GM15510 (cell line): ENCODE measurements around the gene ZNF835.

Source experiments
- POLR2A ChIP-seq: IDR thresholded peaks from 3 replicates; pipeline ENCODE4 v1.6.1; 2011; ENCODE audit warnings: borderline replicate concordance; ENCODE audit not compliant: insufficient read length; ENCODE audit errors: extremely low read depth

Gene ZNF835

GRCh38 chr19:56671613-56671994, at the start of gene ZNF835:
TSS of gene ZNF835 (minus strand) at chr19:56671757. CDS start at chr19:56665198, 6,559 bp downstream.
- no peak for TF ChIP-seq POLR2A

DNA sequence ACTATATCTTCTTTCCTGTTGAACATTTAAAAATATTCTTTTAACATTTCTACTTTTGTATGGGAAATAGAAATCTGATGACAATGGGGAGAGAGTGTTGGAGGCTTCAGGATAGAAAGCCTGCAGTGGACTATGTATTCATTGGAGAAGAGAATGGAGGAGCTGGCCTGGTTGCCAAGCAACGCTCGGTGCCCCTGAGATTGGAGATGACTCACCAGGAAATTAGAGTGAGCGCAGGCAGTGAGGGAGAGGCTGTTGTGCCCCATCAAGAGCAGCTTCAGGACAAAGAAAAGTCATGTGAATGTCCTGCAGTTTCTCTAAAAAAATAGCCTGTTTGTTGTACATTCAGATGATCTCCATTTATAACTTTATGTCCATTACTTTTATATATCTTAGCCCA, 48.7 kb upstream of the ZNF835 start:
- TF ChIP-seq POLR2A: no peak

DNA sequence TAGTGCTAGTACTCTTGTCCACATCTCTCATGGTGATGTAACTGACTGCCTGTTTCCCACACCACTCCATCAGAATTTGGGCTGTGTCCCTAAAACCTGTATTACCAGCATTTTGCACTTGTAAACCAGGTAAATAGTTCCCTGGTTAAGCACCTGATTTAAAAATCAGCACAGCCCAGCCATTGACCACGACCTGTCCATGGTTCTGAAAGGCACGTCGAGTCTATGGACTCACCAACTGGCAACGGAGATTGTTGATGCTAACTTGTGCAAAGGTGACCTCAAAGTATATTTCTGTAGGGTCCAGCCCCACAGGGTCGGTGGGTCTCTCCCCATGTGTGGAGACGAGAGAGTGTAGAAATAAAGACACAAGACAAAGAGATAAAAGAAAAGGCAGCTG, 46.7 kb upstream of the ZNF835 start:
- TF ChIP-seq POLR2A: no peak

- no peak for TF ChIP-seq POLR2A
Observed at GRCh38 chr19:56712611-56713276, 41.2 kb upstream of the ZNF835 start.

DNA sequence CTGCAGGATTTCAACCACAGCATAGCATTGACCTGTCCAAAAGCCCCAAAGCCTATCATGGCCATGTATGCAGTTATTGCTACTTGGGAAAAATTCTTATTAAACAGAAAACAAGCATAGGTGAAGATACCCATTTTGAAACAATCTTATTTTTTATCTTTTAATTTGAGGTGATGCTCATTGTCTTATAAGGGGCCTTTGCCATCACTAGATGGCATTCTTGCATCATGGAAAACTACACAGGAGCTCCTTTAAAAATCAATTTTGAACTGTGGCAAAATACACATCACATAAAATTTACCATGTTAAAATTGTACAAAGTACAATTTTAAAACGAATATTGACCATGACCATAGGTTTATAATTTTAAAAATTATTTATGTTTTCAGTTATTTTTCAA, 38.9 kb upstream of the ZNF835 start:
- no peak for TF ChIP-seq POLR2A

- TF ChIP-seq POLR2A: no peak
Observed at GRCh38 chr19:56707821-56708220, 36.3 kb upstream of the ZNF835 start.

DNA sequence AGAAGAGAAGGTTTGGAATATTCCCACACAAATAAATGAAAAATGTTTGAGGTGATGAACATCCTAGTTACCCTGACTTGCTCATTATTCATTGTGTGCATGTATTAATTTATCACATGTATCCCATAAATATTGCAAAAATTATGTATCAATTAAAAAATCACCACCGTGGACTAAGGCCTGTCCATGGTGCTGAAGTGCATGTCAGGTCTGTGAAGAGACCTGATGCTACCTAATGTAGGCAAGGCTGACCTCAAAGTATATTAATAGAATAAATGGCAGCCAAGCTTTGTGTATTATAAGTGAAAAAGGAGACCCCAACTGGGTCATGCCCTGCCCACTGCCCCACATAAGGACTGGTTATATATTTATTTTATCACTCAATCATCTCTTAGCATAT, 34.4 kb upstream of the ZNF835 start:
- TF ChIP-seq POLR2A: no peak

- no peak for TF ChIP-seq POLR2A
Observed at GRCh38 chr19:56701895-56702294, 30.3 kb upstream of the ZNF835 start.

DNA sequence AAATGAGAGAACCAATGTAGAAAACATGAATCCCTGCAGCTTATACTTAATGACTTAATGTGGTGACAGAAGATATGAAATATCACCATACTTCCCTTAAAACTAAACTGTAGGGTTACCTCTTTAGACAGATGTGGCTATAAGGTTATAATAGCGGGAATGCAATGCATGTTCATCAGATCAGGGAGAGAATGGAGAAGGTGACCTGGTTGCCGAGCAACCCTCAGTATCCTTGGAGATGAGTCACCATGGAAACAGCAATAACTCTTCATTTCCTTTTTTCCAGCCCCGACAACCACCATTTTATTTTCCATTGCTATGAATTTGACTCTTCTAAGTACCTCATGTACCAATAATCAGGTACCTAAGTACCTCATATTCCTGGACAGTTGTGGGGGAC, 28.0 kb upstream of the ZNF835 start:
- no peak for TF ChIP-seq POLR2A

DNA sequence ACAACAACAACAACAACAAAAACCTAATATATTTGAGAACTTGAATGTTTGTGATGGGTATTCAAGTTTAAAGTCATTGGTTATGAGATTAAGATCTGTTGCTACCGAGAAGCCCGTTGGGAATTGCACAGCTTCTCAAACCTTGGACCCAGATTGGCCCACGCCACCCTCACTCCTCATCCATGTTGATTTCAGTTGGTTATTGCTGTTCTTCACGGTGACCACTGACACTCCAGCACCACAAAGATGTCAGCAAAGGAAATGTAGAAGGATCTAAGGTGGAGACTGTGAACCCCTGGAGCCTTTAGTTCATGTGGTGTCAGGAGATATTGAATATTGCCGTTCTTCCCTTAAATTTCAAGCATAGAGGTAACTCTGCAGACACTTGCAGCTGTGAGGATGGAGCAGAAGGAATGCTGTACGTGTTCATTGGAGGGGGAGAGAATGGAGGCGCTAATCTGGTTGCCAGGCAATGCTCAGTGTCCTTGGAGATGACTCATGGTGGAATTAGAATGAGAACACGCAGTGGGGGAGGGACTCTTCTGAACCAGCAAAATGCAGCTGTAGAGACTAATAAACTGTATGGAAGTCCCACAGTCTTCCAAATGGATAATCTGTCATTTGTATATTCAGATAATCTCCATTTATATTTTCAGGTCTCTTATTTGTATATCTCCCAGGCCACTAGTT, 20.8 kb upstream of the ZNF835 start:
- TF ChIP-seq POLR2A: no peak

GRCh38 chr19:56690670-56691069, 19.1 kb upstream of the ZNF835 start:
- TF ChIP-seq POLR2A: no peak

- TF ChIP-seq POLR2A: no peak
Observed at GRCh38 chr19:56689198-56689597, 17.6 kb upstream of the ZNF835 start.

DNA sequence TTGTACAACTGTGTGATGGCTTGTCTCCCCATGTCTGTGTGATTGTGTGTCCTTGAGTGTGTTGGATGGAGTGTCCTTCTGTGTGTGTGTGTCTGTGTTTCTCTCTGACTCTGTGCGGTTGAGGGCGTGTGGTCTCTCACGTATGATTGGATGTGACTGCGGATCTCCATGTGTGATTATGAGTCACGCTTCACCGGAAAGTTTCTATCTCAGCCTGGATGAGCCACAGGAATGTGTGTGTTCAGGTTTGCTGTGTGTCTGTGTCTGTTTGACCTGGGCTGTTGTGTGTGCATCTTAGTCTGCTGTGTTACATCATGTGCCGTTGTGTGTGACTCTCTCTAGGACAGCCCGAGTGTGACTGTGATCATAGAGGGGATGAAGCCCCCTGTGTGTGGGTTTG, 15.5 kb upstream of the ZNF835 start:
- no peak for TF ChIP-seq POLR2A

DNA sequence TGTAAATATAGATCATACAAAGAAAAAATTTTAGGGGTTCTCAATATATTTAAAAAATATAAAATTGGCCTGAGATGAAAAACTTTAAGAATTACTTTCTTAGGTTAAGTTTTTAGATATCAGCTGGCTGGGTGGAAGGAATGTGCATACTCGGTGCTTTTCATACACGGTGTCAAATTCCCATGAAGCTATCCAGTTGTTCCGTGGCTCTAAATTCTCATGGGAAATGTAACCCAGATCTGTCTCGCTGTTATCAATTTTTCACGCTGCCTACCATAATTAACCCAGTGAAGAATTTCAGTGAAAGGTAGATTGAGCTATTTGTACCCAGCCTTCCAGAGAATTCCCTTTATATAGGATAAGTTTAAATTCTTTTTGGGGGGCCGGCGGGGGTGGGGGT, 11.6 kb upstream of the ZNF835 start:
- TF ChIP-seq POLR2A: no peak

DNA sequence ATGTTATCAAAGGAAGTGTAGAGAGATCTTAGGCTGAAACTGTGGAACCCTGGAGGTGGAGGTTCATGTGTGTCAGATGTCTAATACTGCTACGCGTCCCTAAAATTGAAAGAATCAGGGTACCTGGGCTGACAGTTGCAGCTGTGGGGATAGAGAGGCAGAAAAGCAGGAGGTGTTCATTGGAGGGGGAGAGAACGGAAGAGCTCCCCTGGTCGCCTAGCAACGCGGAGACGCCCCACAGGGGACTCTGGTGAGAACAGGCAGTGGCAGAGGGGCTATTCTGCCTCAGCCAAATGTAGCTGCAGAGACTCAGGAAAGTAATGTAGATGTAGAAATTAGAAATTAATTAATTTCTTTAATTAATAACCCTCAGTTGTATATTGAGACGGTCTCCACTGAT, 10.1 kb upstream of the ZNF835 start:
- TF ChIP-seq POLR2A: no peak

DNA sequence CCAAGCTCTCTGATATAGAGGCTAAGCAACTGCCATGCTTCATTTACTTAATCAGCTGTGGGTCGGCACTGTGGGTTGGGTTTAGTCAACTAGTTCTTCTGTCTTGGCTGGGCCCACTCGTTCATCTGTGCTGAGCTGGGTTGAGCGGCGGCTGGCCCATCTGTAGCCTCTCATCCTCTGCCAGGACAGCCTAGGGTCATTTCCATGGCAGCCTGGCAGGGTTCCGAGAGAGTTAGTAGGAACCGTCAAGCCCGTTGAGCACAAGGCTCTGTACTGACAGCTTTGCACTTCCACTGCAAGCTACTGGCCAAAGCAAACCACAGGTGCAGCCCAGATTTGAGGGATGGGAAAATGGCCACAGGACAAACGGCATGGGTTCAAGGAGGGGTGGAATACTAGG, 6.6 kb upstream of the ZNF835 start:
- no peak for TF ChIP-seq POLR2A
